GM21619 (cell line): Measurements from ENCODE around the gene ANKRD62.

ENCODE experiments used
- ATAC-seq: cut with Tn5 transposase; IDR thresholded peaks from one replicate; pipeline ENCODE4 v1.9.1; 2021; ENCODE audit not compliant: unreplicated experiment

ANKRD62 gene

GRCh38 chr18:12165038-12165768 lies 71.6 kb downstream of the ANKRD62 start:
- ATAC-seq = no peak
